CD4-positive, alpha-beta T cell treated with Interleukin-15 for 1 hour (primary cell): Measurements from ENCODE around the gene KISS1R.

Experiments used
- DNase-seq: peaks from one replicate; pipeline ENCODE4 v3.0.0-alpha.2; 2020

KISS1R gene

GRCh38 chr19:940591-941291, 23.6 kb downstream of the KISS1R start:
- DNase-seq, result peak; percentile 82

GRCh38 chr19:941292-942132, 24.4 kb downstream of the KISS1R start:
- no peak for DNase-seq

GRCh38 chr19:942133-942645, 25.1 kb downstream of the KISS1R start:
- DNase-seq, result no peak

GRCh38 chr19:943551-944170, 26.5 kb downstream of the KISS1R start:
- DNase-seq, result no peak

GRCh38 chr19:944171-944567, 27.0 kb downstream of the KISS1R start:
- no peak for DNase-seq

GRCh38 chr19:944663-945241, 27.6 kb downstream of the KISS1R start:
- DNase-seq, result no peak

- DNase-seq, result no peak
Measured at GRCh38 chr19:945401-946252, 28.5 kb downstream of the KISS1R start.

GRCh38 chr19:947090-947706, 30.1 kb downstream of the KISS1R start:
- no peak for DNase-seq

GRCh38 chr19:947707-948539, 30.8 kb downstream of the KISS1R start:
- peak; percentile 86 for DNase-seq

GRCh38 chr19:948842-949496, 31.8 kb downstream of the KISS1R start:
- DNase-seq, result no peak

- DNase-seq, result no peak
Measured at GRCh38 chr19:950352-951066, 33.4 kb downstream of the KISS1R start.

GRCh38 chr19:952049-952679, 35.0 kb downstream of the KISS1R start:
- no peak for DNase-seq

- DNase-seq, result no peak
Measured at GRCh38 chr19:952680-953444, 35.7 kb downstream of the KISS1R start.

GRCh38 chr19:953445-954271, 36.5 kb downstream of the KISS1R start:
- DNase-seq, result no peak

- no peak for DNase-seq
Measured at GRCh38 chr19:954272-954671, 37.1 kb downstream of the KISS1R start.

- DNase-seq, result no peak
Measured at GRCh38 chr19:954672-955494, 37.8 kb downstream of the KISS1R start.
